GM23248 (cell line): ENCODE results near the gene RBMS1. TPM values are rescaled to one million over a fixed set of nuclear protein-coding genes. Genes with fewer than 3 reads are reported as not detected.

Experiments
- DNase-seq: peaks from one replicate; pipeline ENCODE4 v3.0.0-alpha.2; 2015
- H2AFZ ChIP-seq: fragments of 200-600 bp; sonication (generic); 2 replicates; pipeline ENCODE4 v1.6.1; 2016; ENCODE audit warnings: antibody characterized with exemption
- H3F3A ChIP-seq: fragments of 200-600 bp; sonication (generic); 2 replicates; pipeline ENCODE4 v1.6.1; 2016; ENCODE audit warnings: mild to moderate bottlenecking, antibody characterized with exemption, mixed run types; ENCODE audit not compliant: insufficient read depth
- H3K27ac ChIP-seq: fragments of 200-600 bp; sonication (generic); 2 replicates; pipeline ENCODE4 v1.5.1; 2016; ENCODE audit warnings: mild to moderate bottlenecking
- H3K27me3 ChIP-seq: fragments of 200-600 bp; sonication (generic); replicated peaks from 2 replicates; pipeline ENCODE4 v1.6.1; 2016; ENCODE audit warnings: mild to moderate bottlenecking; ENCODE audit not compliant: insufficient read depth
- H3K36me3 ChIP-seq: fragments of 200-600 bp; sonication (generic); 2 replicates; pipeline ENCODE4 v1.6.1; 2016; ENCODE audit warnings: low read depth, mild to moderate bottlenecking
- H3K4me1 ChIP-seq: fragments of 200-600 bp; sonication (generic); 2 replicates; pipeline ENCODE4 v1.6.1; 2016; ENCODE audit warnings: mild to moderate bottlenecking; ENCODE audit not compliant: insufficient read depth
- H3K4me2 ChIP-seq: fragments of 200-600 bp; sonication (generic); one replicate; pipeline ENCODE4 v1.6.1; 2016; ENCODE audit warnings: mild to moderate bottlenecking; ENCODE audit not compliant: unreplicated experiment
- H3K4me3 ChIP-seq: fragments of 200-600 bp; sonication (generic); 2 replicates; pipeline ENCODE4 v1.5.1; 2016; ENCODE audit warnings: mild to moderate bottlenecking
- H3K79me2 ChIP-seq: fragments of 200-600 bp; sonication (generic); 2 replicates; pipeline ENCODE4 v1.6.1; 2016; ENCODE audit warnings: mild to moderate bottlenecking; ENCODE audit not compliant: insufficient read depth
- H3K9ac ChIP-seq: fragments of 200-600 bp; sonication (generic); 2 replicates; pipeline ENCODE4 v1.6.1; 2016; ENCODE audit warnings: mild to moderate bottlenecking
- H3K9me2 ChIP-seq: fragments of 200-600 bp; sonication (generic); 2 replicates; pipeline ENCODE4 v1.6.1; 2016; ENCODE audit warnings: mixed run types, mild to moderate bottlenecking, moderate library complexity; ENCODE audit not compliant: insufficient read depth
- H3K9me3 ChIP-seq: fragments of 200-600 bp; sonication (generic); one replicate; pipeline ENCODE4 v1.6.1; 2017; ENCODE audit warnings: low read depth
- H4K20me1 ChIP-seq: fragments of 200-600 bp; sonication (generic); 2 replicates; pipeline ENCODE4 v1.6.0; 2016; ENCODE audit not compliant: insufficient read depth
- EZH2 ChIP-seq: fragments of 200-600 bp; sonication (generic); IDR thresholded peaks from 2 replicates; pipeline ENCODE4 v1.6.1; 2018; ENCODE audit warnings: antibody characterized with exemption, mild to moderate bottlenecking; ENCODE audit not compliant: insufficient read depth, poor library complexity, severe bottlenecking
- EZH2phosphoT487 ChIP-seq: fragments of 200-600 bp; sonication (generic); IDR thresholded peaks from 2 replicates; pipeline ENCODE4 v1.6.1; 2018; ENCODE audit warnings: antibody characterized with exemption, moderate library complexity, mild to moderate bottlenecking, low read depth; ENCODE audit not compliant: insufficient read depth
- WGBS, 2 experiments: methylation state at CpG; one replicate each; pipeline ENCODE4 v1.1.6; 2015 to 2017; ENCODE audit warnings: low lambda C conversion rate in 2 of 2, low coverage in 1 of 2; ENCODE audit errors: missing lambda C conversion rate in 2 of 2; 5-methylcytosine and 5-hydroxymethylcytosine counted together
- in situ Hi-C: fragments of 300-500 bp; cut with MboI; formaldehyde crosslinking; loops from 2 replicates; pipeline ENCODE4 v1.15.0; 2020
- polyA plus RNA-seq: library from polyadenylated mRNA; unstranded; fragments of >200 nt; fragmentation: Nextera tagmentation; extraction: Ambion mirVana; gene quantifications from 2 replicates; pipeline ENCODE4 v1.2.1, GENCODE V29; 2016
- total RNA-seq: library from RNA; depleted of rRNA; stranded (reverse); fragments of >200 nt; shearing (Covaris generic); gene quantifications from 2 replicates; pipeline ENCODE4 v1.2.3, GENCODE V29; 2014

RBMS1 gene
- total and polyA plus RNA-seq, 2 experiments from 2014 or later, result 72.3 to 91.7 TPM

DNA sequence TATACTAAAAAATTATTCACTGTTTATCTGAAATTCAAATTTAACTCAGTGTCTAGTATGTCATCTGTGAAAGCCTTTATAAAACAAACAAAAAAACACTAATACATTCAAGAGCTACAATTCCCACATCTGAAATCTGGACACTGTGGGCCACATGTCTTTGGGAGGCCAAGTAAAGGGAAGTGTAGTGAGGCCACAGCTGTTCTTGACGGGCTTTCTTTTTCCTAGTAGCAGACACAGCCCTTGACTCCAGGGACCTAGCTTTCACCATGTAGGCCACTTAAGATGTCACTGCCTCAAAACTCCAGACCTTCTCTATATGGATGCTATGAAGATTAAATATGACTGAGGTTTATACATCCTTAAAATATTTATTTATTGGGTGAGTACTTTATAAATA, 91.1 kb downstream of the RBMS1 start:
- H3K27ac ChIP-seq, result peak overlapping the region; percentile 84
- TF ChIP-seq EZH2phosphoT487 (no peak), EZH2 (no peak)
- WGBS, 2 experiments, result 52 to 55% methylated on average over 1 of the region's 1 CpG

DNA sequence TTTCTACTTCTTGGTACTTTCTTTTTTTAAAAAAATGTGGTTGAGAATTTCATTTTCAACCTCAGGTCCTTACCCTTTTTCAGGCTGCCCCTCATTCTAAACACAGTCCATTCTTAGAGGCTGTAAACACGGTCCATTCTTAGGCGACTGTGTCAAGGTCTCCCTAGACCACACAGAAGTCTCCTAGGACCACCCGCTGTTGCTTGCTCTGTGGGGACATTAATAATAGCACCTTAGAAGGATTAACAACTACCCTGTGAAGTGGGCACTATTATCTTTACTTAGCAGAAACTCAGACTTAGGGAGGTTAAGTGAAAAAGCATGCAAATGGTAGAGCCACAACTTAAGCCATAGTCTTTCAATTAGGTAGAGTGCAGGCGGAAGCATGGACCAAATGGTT, 91.7 kb downstream of the RBMS1 start:
- in situ Hi-C loops, result no loop called here
- no peak overlapping the region for H3K9ac ChIP-seq
- WGBS, 2 experiments, result 89 to 94% methylated on average over 4 of the region's 4 CpGs
- H2AFZ ChIP-seq, result no peak overlapping the region
- no peaks in the 10 kb centered on the region for H3K27me3 ChIP-seq
- peaks cover 84% of the 10 kb centered on the region for H3F3A ChIP-seq
- no peak for DNase-seq
- no peaks in the 10 kb centered on the region for H3K9me3 ChIP-seq
- peak overlapping the region; percentile 84 for H3K27ac ChIP-seq
- no peaks in the 10 kb centered on the region for H3K36me3 ChIP-seq
- peaks cover 100% of the 10 kb centered on the region for H3K79me2 ChIP-seq
- no peak for TF ChIP-seq EZH2phosphoT487
- TF ChIP-seq EZH2, result no peak
- peak overlapping the region; percentile 95 for H3K4me2 ChIP-seq
- peaks cover 82% of the 10 kb centered on the region for H3K4me1 ChIP-seq
- no peak overlapping the region for H3K4me3 ChIP-seq
- peaks cover 11% of the 10 kb centered on the region; the same call in 1 of the 2 replicates for H4K20me1 ChIP-seq
- H3K9me2 ChIP-seq, result no peaks in the 10 kb centered on the region

More for the DNA sequence above, 91.1 kb downstream of the RBMS1 start:
- Histone ChIP-seq H3K4me1 (peaks cover 76% of the 10 kb centered on the region), H4K20me1 (peaks cover 11% of the 10 kb centered on the region; the same call in 1 of the 2 replicates), H3K9me2 (no peaks in the 10 kb centered on the region), H3K9me3 (no peaks in the 10 kb centered on the region), H3K36me3 (no peaks in the 10 kb centered on the region), H3K9ac (peak overlapping the region; percentile 97), H3K79me2 (peaks cover 97% of the 10 kb centered on the region), H3F3A (peaks cover 79% of the 10 kb centered on the region), H3K4me2 (peak overlapping the region; percentile 95), H2AFZ (no peak overlapping the region), H3K27me3 (no peaks in the 10 kb centered on the region), H3K4me3 (peak overlapping the region; percentile 89)
- in situ Hi-C loops, result no loop called here
- no peak for DNase-seq

DNA sequence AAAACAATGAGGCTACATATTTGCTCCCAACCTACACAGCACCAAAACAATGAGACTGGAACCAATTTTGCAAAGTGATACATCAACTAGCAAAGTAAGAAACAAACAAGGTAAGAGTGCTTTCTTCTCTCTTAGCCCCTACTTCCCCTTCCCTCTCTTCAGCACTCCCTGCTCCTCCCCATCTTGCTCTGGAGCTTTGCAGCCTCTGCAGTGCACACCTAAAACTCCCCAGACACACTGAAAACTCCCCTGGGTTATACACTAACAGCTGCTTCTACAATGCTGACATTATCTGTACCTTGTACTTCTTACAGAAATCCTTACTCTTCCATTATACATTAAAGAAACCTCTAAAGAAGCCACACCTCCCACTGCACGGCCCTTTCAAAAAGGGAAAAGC, 93.7 kb downstream of the RBMS1 start:
- Histone ChIP-seq H3K27ac (peak overlapping the region; percentile 16), H3K9ac (no peak overlapping the region), H3K27me3 (no peaks in the 10 kb centered on the region), H3F3A (peaks cover 85% of the 10 kb centered on the region), H3K4me1 (peaks cover 93% of the 10 kb centered on the region), H3K36me3 (no peaks in the 10 kb centered on the region), H3K4me3 (no peak overlapping the region), H3K9me3 (no peaks in the 10 kb centered on the region), H2AFZ (no peak overlapping the region), H3K4me2 (peak overlapping the region; percentile 95), H4K20me1 (peaks cover 11% of the 10 kb centered on the region; the same call in 1 of the 2 replicates), H3K79me2 (peaks cover 100% of the 10 kb centered on the region), H3K9me2 (no peaks in the 10 kb centered on the region)
- no peak for TF ChIP-seq EZH2
- no peak for TF ChIP-seq EZH2phosphoT487
- in situ Hi-C loops, result no loop called here
- WGBS, 2 experiments, result 90 to 100% methylated on average over 1 of the region's 1 CpG
- DNase-seq, result no peak

DNA sequence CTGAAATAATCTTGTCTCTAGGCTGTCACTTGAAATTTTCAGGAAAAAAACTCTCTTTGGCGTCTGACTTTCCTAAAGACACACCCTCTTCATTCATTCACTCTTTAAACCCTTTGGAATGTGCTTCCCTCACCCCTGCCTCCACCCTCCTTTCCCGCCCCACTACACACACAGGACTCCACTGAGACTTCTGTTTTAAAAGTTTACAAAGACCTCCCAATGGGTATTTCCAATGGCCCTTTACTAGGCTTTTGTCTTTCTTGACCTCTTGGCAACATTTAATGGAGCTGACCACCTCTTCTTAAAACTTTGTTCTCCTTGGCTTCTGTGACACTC, 96.1 kb downstream of the RBMS1 start:
- DNase-seq, result peak; percentile 70
- Histone ChIP-seq H3K27ac (peak overlapping the region; percentile 87), H3K36me3 (no peaks in the 10 kb centered on the region), H3F3A (peaks cover 83% of the 10 kb centered on the region), H4K20me1 (peaks cover 11% of the 10 kb centered on the region; the same call in 1 of the 2 replicates), H3K9ac (peak overlapping the region; percentile 70), H3K27me3 (no peaks in the 10 kb centered on the region), H3K79me2 (peaks cover 100% of the 10 kb centered on the region), H2AFZ (no peak overlapping the region), H3K4me3 (peak overlapping the region; percentile 57), H3K9me3 (no peaks in the 10 kb centered on the region), H3K4me1 (peaks cover 93% of the 10 kb centered on the region), H3K9me2 (no peaks in the 10 kb centered on the region), H3K4me2 (peak overlapping the region; percentile 82)
- WGBS, 2 experiments, result 0 to 3% methylated on average over 2 of the region's 2 CpGs
- in situ Hi-C loops, result no loop called here
- no peak for TF ChIP-seq EZH2phosphoT487
- no peak for TF ChIP-seq EZH2
